Measurements from ENCODE around the gene APOL1. TPM values are rescaled to one million over a fixed set of nuclear protein-coding genes. Genes with fewer than 3 reads are reported as not detected.

APOL1 gene
- total RNA-seq, 4 donors from 2014 or later: 6.7 to 16.8 (median 11.0) TPM

- peaks cover 24 to 30% of the 10 kb centered on the region in 2 donors for H3K4me1 ChIP-seq
- no peak overlapping the region for H3K27ac ChIP-seq
- no peaks in the 10 kb centered on the region for H3K27me3 ChIP-seq
- peaks cover 8 to 13% of the 10 kb centered on the region in 2 donors for H3K36me3 ChIP-seq
- H3K4me3 ChIP-seq (replicated peaks in 1 of 3): no peak overlapping the region
- intact Hi-C loops (cut with DNase I): loop anchor here (5.0 kb wide), 1 partner anchor 52 kb away; no protein-coding TSS in a partner anchor
- no peaks in the 10 kb centered on the region for H3K9me3 ChIP-seq
- WGBS, 2 donors: 65 to 68% methylated on average over 2 of the region's 2 CpGs
- TF ChIP-seq, protein P1, sequence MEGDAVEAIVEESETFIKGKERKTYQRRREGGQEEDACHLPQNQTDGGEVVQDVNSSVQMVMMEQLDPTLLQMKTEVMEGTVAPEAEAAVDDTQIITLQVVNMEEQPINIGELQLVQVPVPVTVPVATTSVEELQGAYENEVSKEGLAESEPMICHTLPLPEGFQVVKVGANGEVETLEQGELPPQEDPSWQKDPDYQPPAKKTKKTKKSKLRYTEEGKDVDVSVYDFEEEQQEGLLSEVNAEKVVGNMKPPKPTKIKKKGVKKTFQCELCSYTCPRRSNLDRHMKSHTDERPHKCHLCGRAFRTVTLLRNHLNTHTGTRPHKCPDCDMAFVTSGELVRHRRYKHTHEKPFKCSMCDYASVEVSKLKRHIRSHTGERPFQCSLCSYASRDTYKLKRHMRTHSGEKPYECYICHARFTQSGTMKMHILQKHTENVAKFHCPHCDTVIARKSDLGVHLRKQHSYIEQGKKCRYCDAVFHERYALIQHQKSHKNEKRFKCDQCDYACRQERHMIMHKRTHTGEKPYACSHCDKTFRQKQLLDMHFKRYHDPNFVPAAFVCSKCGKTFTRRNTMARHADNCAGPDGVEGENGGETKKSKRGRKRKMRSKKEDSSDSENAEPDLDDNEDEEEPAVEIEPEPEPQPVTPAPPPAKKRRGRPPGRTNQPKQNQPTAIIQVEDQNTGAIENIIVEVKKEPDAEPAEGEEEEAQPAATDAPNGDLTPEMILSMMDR (IDR thresholded peaks at IDR 0.05): no peak
- no peak for TF ChIP-seq POLR2A (IDR thresholded peaks at IDR 0.05)
- peak in 1 of 2 donors; percentile 17 for DNase-seq
These were observed 18.0 kb upstream of the APOL1 start for GRCh38 chr22:36234919-36235318.

- Histone ChIP-seq H3K36me3 (peaks cover 8 to 13% of the 10 kb centered on the region in 2 donors), H3K27me3 (no peaks in the 10 kb centered on the region), H3K4me3 (replicated peaks in 1 of 3) (no peak overlapping the region), H3K4me1 (peaks cover 24 to 30% of the 10 kb centered on the region in 2 donors), H3K27ac (no peak overlapping the region), H3K9me3 (no peaks in the 10 kb centered on the region)
- no peak for DNase-seq
- intact Hi-C loops (cut with DNase I): loop anchor here (5.0 kb wide), 1 partner anchor 52 kb away; no protein-coding TSS in a partner anchor
- no peak for TF ChIP-seq POLR2A (IDR thresholded peaks at IDR 0.05)
- TF ChIP-seq, protein P1 (IDR thresholded peaks at IDR 0.05): no peak
- 66 to 73% methylated on average over 3 of the region's 3 CpGs for WGBS, 2 donors
These were observed 17.3 kb upstream of the APOL1 start for GRCh38 chr22:36235585-36235984.

- H3K36me3 ChIP-seq: peaks cover 8% of the 10 kb centered on the region in 2 donors
- no peaks in the 10 kb centered on the region for H3K9me3 ChIP-seq
- WGBS, 2 donors: 77 to 87% methylated on average over 14 of the region's 14 CpGs
- intact Hi-C loops (cut with DNase I): loop anchor here (5.0 kb wide), 1 partner anchor 51 kb away; no protein-coding TSS in a partner anchor
- DNase-seq: no peak
- no peaks in the 10 kb centered on the region for H3K27me3 ChIP-seq
- peak overlapping the region in 1 of 3 donors; percentile 40 for H3K4me3 ChIP-seq (replicated peaks in 1 of 3)
- TF ChIP-seq, protein P1 (IDR thresholded peaks at IDR 0.05): no peak
- no peak for TF ChIP-seq POLR2A (IDR thresholded peaks at IDR 0.05)
- H3K27ac ChIP-seq: peak overlapping the region in 1 of 3 donors; percentile 81
- H3K4me1 ChIP-seq: peaks cover 24 to 30% of the 10 kb centered on the region in 2 donors
These were observed 16.3 kb upstream of the APOL1 start for GRCh38 chr22:36236388-36237319.

- TF ChIP-seq POLR2A (IDR thresholded peaks at IDR 0.05): no peak
- TF ChIP-seq, protein P1 (IDR thresholded peaks at IDR 0.05): no peak
- H3K9me3 ChIP-seq: no peaks in the 10 kb centered on the region
- H3K36me3 ChIP-seq: peaks cover 6 to 7% of the 10 kb centered on the region in 2 donors
- peak; percentile 38 to 53 for DNase-seq
- intact Hi-C loops (cut with DNase I): loop anchor here (5.0 kb wide), 1 partner anchor 50 kb away; no protein-coding TSS in a partner anchor
- peak overlapping the region in 2 of 3 donors; percentile 16 to 40 for H3K4me3 ChIP-seq (replicated peaks in 1 of 3)
- peak overlapping the region in 2 of 3 donors; percentile 81 to 92 for H3K27ac ChIP-seq
- peaks cover 24 to 30% of the 10 kb centered on the region in 2 donors for H3K4me1 ChIP-seq
- 72 to 79% methylated on average over 12 of the region's 12 CpGs for WGBS, 2 donors
- no peaks in the 10 kb centered on the region for H3K27me3 ChIP-seq
These were observed 15.2 kb upstream of the APOL1 start for GRCh38 chr22:36237462-36238372.
